ENCODE measurements around the gene FOXN4. TPM values are rescaled to one million over a fixed set of nuclear protein-coding genes. Genes with fewer than 3 reads are reported as not detected.
"Not testable (repeated sequence)": the region's sequence is repeated elsewhere in the genome, so short reads cannot be mapped to it uniquely, and the experiment has no call there.

Gene FOXN4
- total RNA-seq, 2 experiments from 2014 or later: not detected

- peaks cover 34% of the 10 kb centered on the region for H3K27me3 Mint-ChIP-seq
- no peak overlapping the region for H3K4me3 Mint-ChIP-seq
- no peak overlapping the region for H3K27ac Mint-ChIP-seq
- DNase-seq: no peak
- H3K9me3 Mint-ChIP-seq (ENCODE audit: low read depth): no peaks in the 10 kb centered on the region
- H3K4me1 Mint-ChIP-seq: peaks cover 3% of the 10 kb centered on the region
- CTCF ChIA-PET: no interaction called here
- H3K36me3 Mint-ChIP-seq: no peaks in the 10 kb centered on the region
- no peak for ATAC-seq
Measured at GRCh38 chr12:109330282-109331230, 21.5 kb upstream of the FOXN4 start.

DNA sequence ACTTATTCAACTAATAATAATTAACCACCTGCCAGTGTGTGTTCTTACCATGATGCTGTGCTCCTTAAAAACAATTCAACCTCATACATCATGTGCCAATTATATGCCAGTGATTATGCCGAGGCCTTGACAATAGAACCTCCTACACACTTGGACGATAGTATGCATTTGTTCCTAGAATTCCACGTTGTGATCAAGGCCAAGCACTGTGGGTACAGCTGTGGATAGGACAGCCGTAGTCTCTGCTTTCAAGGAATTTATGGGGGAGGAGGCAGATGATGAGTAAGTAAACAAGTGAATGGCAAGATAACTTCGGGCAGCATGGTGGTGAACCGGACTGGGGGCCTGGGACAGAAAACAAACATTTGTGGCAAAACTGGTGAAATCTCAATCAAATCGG is 20.6 kb upstream of the FOXN4 start:
- no peaks in the 10 kb centered on the region for H3K9me3 Mint-ChIP-seq (ENCODE audit: low read depth)
- ATAC-seq: no peak
- H3K4me3 Mint-ChIP-seq: no peak overlapping the region
- no peak for DNase-seq
- H3K36me3 Mint-ChIP-seq: no peaks in the 10 kb centered on the region
- no peak overlapping the region for H3K27ac Mint-ChIP-seq
- peaks cover 3% of the 10 kb centered on the region for H3K4me1 Mint-ChIP-seq
- CTCF ChIA-PET: no interaction called here
- H3K27me3 Mint-ChIP-seq: peaks cover 41% of the 10 kb centered on the region

DNA sequence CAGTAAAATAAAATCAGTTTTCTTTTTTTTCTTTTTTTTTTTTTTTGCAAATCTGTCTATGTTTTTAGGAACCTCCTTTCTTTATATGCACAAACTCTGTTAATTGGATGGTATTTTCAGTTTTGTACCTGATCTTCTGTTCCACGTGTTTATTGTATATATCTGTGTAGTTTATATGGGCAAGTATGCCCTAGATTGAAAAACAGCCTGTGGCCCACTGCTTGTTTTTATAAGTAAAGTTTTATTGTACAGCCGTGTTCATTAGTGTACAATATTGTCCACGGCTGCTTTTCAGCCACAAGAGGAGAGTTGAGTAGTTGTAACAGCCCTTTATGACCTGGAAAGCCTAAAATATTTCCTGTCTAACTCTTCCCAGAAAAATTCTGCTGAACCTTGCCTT is 19.9 kb upstream of the FOXN4 start:
- Mint-ChIP-seq H3K9me3 (ENCODE audit: low read depth) (no peaks in the 10 kb centered on the region), H3K4me3 (no peak overlapping the region), H3K27me3 (peaks cover 42% of the 10 kb centered on the region), H3K27ac (no peak overlapping the region), H3K4me1 (peaks cover 3% of the 10 kb centered on the region), H3K36me3 (no peaks in the 10 kb centered on the region)
- CTCF ChIA-PET: interaction anchor here (0.6 to 0.8 kb wide), 2 partner anchors 50 to 558 kb away, joined by 3 to 4 read pairs; no protein-coding TSS in a partner anchor
- ATAC-seq: no peak
- no peak for DNase-seq

DNA sequence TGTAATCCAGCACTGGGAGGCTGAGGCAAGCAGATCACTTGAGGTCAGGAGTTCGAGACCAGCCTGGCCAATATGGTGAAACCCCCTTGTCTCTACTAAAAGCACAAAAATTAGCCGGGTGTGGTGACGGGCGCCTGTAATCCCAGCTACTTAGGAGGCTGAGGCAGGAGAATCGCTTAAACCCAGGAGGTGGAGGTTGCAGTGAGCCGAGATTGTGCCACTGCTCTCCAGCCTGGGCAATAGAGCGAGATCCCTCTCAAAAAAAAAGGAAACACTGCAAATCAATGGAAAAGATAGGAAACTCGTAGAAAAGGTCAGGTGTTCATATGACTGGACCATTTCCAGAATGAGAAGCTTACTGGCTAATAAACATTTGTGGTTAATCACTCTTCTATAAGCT is 12.2 kb upstream of the FOXN4 start:
- H3K9me3 Mint-ChIP-seq (ENCODE audit: low read depth); H3K4me3 Mint-ChIP-seq; H3K27ac Mint-ChIP-seq; H3K4me1 Mint-ChIP-seq; CTCF ChIA-PET; DNase-seq; H3K36me3 Mint-ChIP-seq; ATAC-seq: not testable (repeated sequence)
- peaks cover 58% of the 10 kb centered on the region for H3K27me3 Mint-ChIP-seq

- Mint-ChIP-seq H3K27ac (no peak overlapping the region), H3K4me3 (peak overlapping the region; percentile 43), H3K27me3 (peaks cover 87% of the 10 kb centered on the region), H3K36me3 (no peaks in the 10 kb centered on the region), H3K9me3 (ENCODE audit: low read depth) (no peaks in the 10 kb centered on the region), H3K4me1 (peaks cover 11% of the 10 kb centered on the region)
- CTCF ChIA-PET: no interaction called here
- ATAC-seq: peak; percentile 42
- DNase-seq: no peak
Measured at GRCh38 chr12:109310247-109311125, 1.4 kb upstream of the FOXN4 start.

GRCh38 chr12:109309381-109310246 is 530 bp upstream of the FOXN4 start:
- ATAC-seq: peak; percentile 45
- Mint-ChIP-seq H3K4me3 (peak overlapping the region; percentile 61), H3K27me3 (peaks cover 84% of the 10 kb centered on the region), H3K4me1 (peaks cover 11% of the 10 kb centered on the region), H3K9me3 (ENCODE audit: low read depth) (no peaks in the 10 kb centered on the region), H3K36me3 (no peaks in the 10 kb centered on the region), H3K27ac (no peak overlapping the region)
- no peak for DNase-seq
- CTCF ChIA-PET: no interaction called here

GRCh38 chr12:109307051-109307450 is 2.0 kb downstream of the FOXN4 start:
- Mint-ChIP-seq H3K9me3 (ENCODE audit: low read depth) (no peaks in the 10 kb centered on the region), H3K27ac (no peak overlapping the region), H3K36me3 (no peaks in the 10 kb centered on the region), H3K4me3 (no peak overlapping the region), H3K4me1 (peaks cover 11% of the 10 kb centered on the region), H3K27me3 (peaks cover 70% of the 10 kb centered on the region)
- ATAC-seq (no peak), DNase-seq (no peak)
- CTCF ChIA-PET: no interaction called here

DNA sequence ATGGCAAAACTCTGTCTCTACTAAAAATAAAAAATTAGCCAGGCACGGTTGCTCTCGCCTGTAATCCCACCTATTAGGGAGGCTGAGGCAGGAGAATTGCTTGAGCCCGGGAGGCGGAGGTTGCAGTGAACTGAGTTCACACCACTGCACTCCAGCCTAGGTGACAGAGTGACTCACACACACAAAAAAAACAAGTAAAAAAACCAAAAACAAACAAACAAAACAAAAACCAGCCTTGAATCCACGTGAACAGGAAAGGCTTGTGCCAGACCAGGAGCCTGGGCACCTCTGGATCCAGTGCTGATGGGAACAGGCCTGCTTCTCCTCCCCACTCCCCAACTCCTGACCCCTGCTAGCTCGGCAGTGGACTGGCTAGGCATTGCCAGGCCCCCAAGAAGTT is 3.5 kb downstream of the FOXN4 start:
- H3K4me1 Mint-ChIP-seq: peaks cover 8% of the 10 kb centered on the region
- no peaks in the 10 kb centered on the region for H3K9me3 Mint-ChIP-seq (ENCODE audit: low read depth)
- DNase-seq (no peak), ATAC-seq (no peak)
- H3K4me3 Mint-ChIP-seq: no peak overlapping the region
- no peaks in the 10 kb centered on the region for H3K36me3 Mint-ChIP-seq
- CTCF ChIA-PET: no interaction called here
- H3K27me3 Mint-ChIP-seq: peaks cover 57% of the 10 kb centered on the region
- no peak overlapping the region for H3K27ac Mint-ChIP-seq

GRCh38 chr12:109304485-109304884 is 4.6 kb downstream of the FOXN4 start:
- Mint-ChIP-seq H3K27ac (no peak overlapping the region), H3K4me1 (peaks cover 3% of the 10 kb centered on the region), H3K4me3 (no peak overlapping the region), H3K9me3 (ENCODE audit: low read depth) (no peaks in the 10 kb centered on the region), H3K27me3 (peaks cover 51% of the 10 kb centered on the region), H3K36me3 (no peaks in the 10 kb centered on the region)
- DNase-seq: no peak
- no peak for ATAC-seq
- CTCF ChIA-PET: interaction anchor here (0.7 kb wide), 1 partner anchor 32 kb away, joined by 3 read pairs; no protein-coding TSS in a partner anchor

DNA sequence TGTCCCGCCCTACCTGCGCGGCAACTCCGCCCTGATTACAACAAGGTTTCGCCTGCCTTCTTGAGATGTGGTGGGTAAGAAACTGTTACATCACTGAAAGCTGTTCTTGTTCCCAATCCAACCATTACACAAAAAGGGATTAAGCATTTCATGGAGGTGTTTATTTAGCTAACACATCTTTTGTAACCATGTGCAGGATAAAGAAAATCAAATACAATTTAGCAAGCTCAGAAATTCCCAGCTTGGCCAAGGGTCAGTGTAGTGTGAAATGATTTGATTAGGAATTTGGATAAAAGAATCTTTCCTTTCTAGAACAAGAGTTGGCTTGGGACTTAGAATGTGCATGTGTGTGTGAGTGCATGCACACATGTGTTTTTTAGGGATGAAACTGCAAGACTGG is 6.3 kb downstream of the FOXN4 start:
- DNase-seq (no peak), ATAC-seq (no peak)
- Mint-ChIP-seq H3K36me3 (no peaks in the 10 kb centered on the region), H3K4me3 (no peak overlapping the region), H3K27me3 (peaks cover 36% of the 10 kb centered on the region), H3K27ac (no peak overlapping the region), H3K4me1 (no peaks in the 10 kb centered on the region), H3K9me3 (ENCODE audit: low read depth) (no peaks in the 10 kb centered on the region)
- CTCF ChIA-PET: interaction anchor here (1.1 to 1.6 kb wide), 3 partner anchors 88 to 191 kb away, joined by 3 to 4 read pairs (median 3); no protein-coding TSS in a partner anchor

GRCh38 chr12:109302358-109302757 is 6.7 kb downstream of the FOXN4 start:
- peaks cover 31% of the 10 kb centered on the region for H3K27me3 Mint-ChIP-seq
- H3K4me1 Mint-ChIP-seq: no peaks in the 10 kb centered on the region
- no peaks in the 10 kb centered on the region for H3K36me3 Mint-ChIP-seq
- no peak overlapping the region for H3K27ac Mint-ChIP-seq
- H3K4me3 Mint-ChIP-seq: no peak overlapping the region
- CTCF ChIA-PET: interaction anchor here (1.1 to 1.6 kb wide), 4 partner anchors 12 to 190 kb away, joined by 3 to 4 read pairs (median 4); no protein-coding TSS in a partner anchor
- DNase-seq: no peak
- H3K9me3 Mint-ChIP-seq (ENCODE audit: low read depth): no peaks in the 10 kb centered on the region
- no peak for ATAC-seq

- no peaks in the 10 kb centered on the region for H3K9me3 Mint-ChIP-seq (ENCODE audit: low read depth)
- H3K27ac Mint-ChIP-seq: no peak overlapping the region
- H3K4me3 Mint-ChIP-seq: no peak overlapping the region
- H3K27me3 Mint-ChIP-seq: peaks cover 25% of the 10 kb centered on the region
- H3K4me1 Mint-ChIP-seq: no peaks in the 10 kb centered on the region
- no peaks in the 10 kb centered on the region for H3K36me3 Mint-ChIP-seq
- CTCF ChIA-PET: interaction anchor here (1.2 to 1.6 kb wide), 3 partner anchors 12 to 190 kb away, joined by 3 to 4 read pairs (median 4); no protein-coding TSS in a partner anchor
- no peak for DNase-seq
- no peak for ATAC-seq
Measured at GRCh38 chr12:109301643-109302168, 7.4 kb downstream of the FOXN4 start.

Measured in activated CD8-positive, alpha-beta memory T cell treated with anti-CD3 and anti-CD28 coated beads, Interleukin-2, amount 10 ng/mL, durations not matched to agents 7 days and 5 days (primary cell).